Fibroblast of peridontal ligament (primary cell): Measurements from ENCODE around the gene HS6ST2.

Experiments used
- DNase-seq: peaks from one replicate; pipeline ENCODE4 v3.0.0-alpha.2; 2010; ENCODE audit errors: extremely low read depth

HS6ST2 gene

GRCh38 chrX:132795181-132795580 lies 163.2 kb downstream of the HS6ST2 start:
- DNase-seq, result no peak

- DNase-seq, result no peak
Measured at GRCh38 chrX:132791714-132792113, 166.7 kb downstream of the HS6ST2 start.

- no peak for DNase-seq
Measured at GRCh38 chrX:132790329-132790728, 168.1 kb downstream of the HS6ST2 start.

- no peak for DNase-seq
Measured at GRCh38 chrX:132786217-132786616, 172.2 kb downstream of the HS6ST2 start.

- DNase-seq, result no peak
Measured at GRCh38 chrX:132778917-132779316, 179.5 kb downstream of the HS6ST2 start.

- DNase-seq, result no peak
Measured at GRCh38 chrX:132776486-132777210, 181.8 kb downstream of the HS6ST2 start.

- DNase-seq, result no peak
Measured at GRCh38 chrX:132775263-132775823, 183.1 kb downstream of the HS6ST2 start.

GRCh38 chrX:132774010-132774714 lies 184.3 kb downstream of the HS6ST2 start:
- DNase-seq, result no peak

GRCh38 chrX:132769609-132770008 lies 188.8 kb downstream of the HS6ST2 start:
- DNase-seq, result no peak

GRCh38 chrX:132766452-132766851 lies 192.0 kb downstream of the HS6ST2 start:
- no peak for DNase-seq

- no peak for DNase-seq
Measured at GRCh38 chrX:132763528-132763927, 194.9 kb downstream of the HS6ST2 start.

GRCh38 chrX:132758759-132759158 lies 199.7 kb downstream of the HS6ST2 start:
- no peak for DNase-seq

GRCh38 chrX:132757066-132757623 lies 201.3 kb downstream of the HS6ST2 start:
- DNase-seq, result no peak

- DNase-seq, result no peak
Measured at GRCh38 chrX:132756439-132756838, 202.0 kb downstream of the HS6ST2 start.

GRCh38 chrX:132751063-132751690 lies 207.3 kb downstream of the HS6ST2 start:
- no peak for DNase-seq

- DNase-seq, result no peak
Measured at GRCh38 chrX:132750331-132751062, 207.9 kb downstream of the HS6ST2 start.

GRCh38 chrX:132749406-132749805 lies 209.0 kb downstream of the HS6ST2 start:
- DNase-seq, result no peak

GRCh38 chrX:132748909-132749308 lies 209.5 kb downstream of the HS6ST2 start:
- DNase-seq, result no peak

GRCh38 chrX:132748268-132748667 lies 210.2 kb downstream of the HS6ST2 start:
- no peak for DNase-seq

- no peak for DNase-seq
Measured at GRCh38 chrX:132745593-132745992, 212.8 kb downstream of the HS6ST2 start.

- DNase-seq, result no peak
Measured at GRCh38 chrX:132744470-132744869, 214.0 kb downstream of the HS6ST2 start.

GRCh38 chrX:132743086-132743485 lies 215.3 kb downstream of the HS6ST2 start:
- DNase-seq, result no peak
